OCI-LY1 (cell line): ENCODE data around the gene PRRG2.

Experiments used
- CTCF ChIP-seq: fragments of 200-600 bp; sonication (generic), shearing (Covaris generic); IDR thresholded peaks from 2 replicates; pipeline ENCODE4 v1.5.1; 2017; ENCODE audit warnings: mild to moderate bottlenecking, antibody characterized with exemption, low read length, moderate library complexity, mixed read lengths
- EZH2 ChIP-seq: fragments of 200-600 bp; sonication (generic), shearing (Covaris generic); IDR thresholded peaks from 2 replicates; pipeline ENCODE4 v1.8.0; 2017; ENCODE audit warnings: borderline replicate concordance, mixed run types, mild to moderate bottlenecking, antibody characterized with exemption, low read length, moderate library complexity, mixed read lengths

- TF ChIP-seq EZH2 (no peak), CTCF (no peak)
These were observed 46.3 kb upstream of the PRRG2 start for GRCh38 chr19:49534632-49535385.
